Cardiac fibroblast (primary cell): ENCODE data around the gene CPN2.

Experiments
- DNase-seq, 2 donors: peaks; one replicate each; pipeline versions ENCODE4 v3.0.0 to v3.0.0-alpha.2; 2010; ENCODE audit warnings: low read depth in 2 of 2
- H3K4me3 ChIP-seq, 2 donors: replicated peaks in 1 of 2; 1 replicate in 1 of 2; 2 replicates in 1 of 2; pipeline ENCODE4 v1.5.1; 2011; ENCODE audit warnings: low read depth in 2 of 2, low read length in 2 of 2, mild to moderate bottlenecking in 2 of 2, moderate library complexity in 1 of 2
- CTCF ChIP-seq: IDR thresholded peaks from one replicate; pipeline ENCODE4 v1.5.1; 2011; ENCODE audit warnings: low read depth, mild to moderate bottlenecking, low read length, inconsistent platforms

Gene CPN2

DNA sequence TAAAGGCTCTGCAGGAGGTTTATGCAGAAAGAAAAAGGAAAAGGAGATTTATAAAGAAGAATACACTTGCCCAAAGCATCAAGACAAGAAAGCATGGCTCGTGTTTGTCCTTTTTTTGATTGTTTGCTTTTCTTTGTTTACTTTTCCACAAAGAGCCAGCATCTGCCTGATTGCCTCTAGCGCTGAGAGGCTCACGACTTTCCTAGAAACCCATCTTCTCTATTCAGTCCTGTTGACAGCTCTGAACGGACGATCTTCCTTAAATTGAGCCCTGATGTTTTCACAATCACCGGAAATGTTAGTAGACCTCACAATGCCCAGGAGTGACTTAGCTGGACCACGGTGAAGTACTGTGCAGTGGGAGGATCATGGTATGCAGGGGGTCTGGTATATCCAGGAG lies 35.5 kb upstream of the CPN2 start:
- no peak for DNase-seq
- no peak overlapping the region for H3K4me3 ChIP-seq
- TF ChIP-seq CTCF: no peak

DNA sequence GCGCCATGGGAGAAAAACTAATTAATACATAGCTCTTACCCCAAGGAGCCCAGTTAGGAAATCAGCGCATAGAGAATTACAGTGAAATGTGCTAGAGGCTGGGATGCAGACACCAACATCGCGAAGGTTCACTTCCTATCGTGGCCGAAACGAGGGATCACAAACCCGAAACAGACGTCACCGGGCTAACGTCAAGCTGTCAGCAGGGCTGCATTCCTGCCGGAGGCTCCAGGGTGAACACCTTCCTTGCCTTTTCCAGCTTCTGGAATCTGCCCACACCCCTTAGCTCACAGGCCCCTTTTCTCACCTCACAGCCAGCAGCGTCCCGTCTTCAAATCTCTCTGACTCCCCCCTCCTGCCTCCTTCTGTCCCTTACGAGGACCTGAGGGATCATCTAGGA lies 34.9 kb upstream of the CPN2 start:
- no peak overlapping the region for H3K4me3 ChIP-seq
- no peak for DNase-seq
- TF ChIP-seq CTCF: no peak

- TF ChIP-seq CTCF: no peak
- no peak overlapping the region for H3K4me3 ChIP-seq
- no peak for DNase-seq
Observed at GRCh38 chr3:194384569-194385001, 33.5 kb upstream of the CPN2 start.

DNA sequence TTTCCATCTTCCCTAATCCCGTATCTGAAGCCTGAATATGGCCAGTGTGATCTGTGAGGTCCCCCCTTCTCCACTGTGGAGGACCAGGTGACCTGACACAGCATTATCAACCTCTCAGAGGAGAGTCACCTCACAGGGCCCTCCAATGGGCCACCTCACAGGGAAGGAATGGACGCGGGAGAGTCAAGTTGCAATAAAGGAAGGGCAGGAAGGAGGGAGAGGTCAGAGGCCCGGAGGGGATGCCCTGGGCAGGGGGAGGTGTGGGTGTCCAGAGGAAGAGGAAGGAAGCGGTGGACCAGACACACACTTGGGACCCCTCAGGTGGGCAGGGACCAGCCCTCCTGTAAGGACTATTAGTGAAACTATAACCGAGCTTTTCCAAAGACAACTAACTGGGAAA lies 33.0 kb upstream of the CPN2 start:
- no peak for TF ChIP-seq CTCF
- H3K4me3 ChIP-seq: no peak overlapping the region
- no peak for DNase-seq

DNA sequence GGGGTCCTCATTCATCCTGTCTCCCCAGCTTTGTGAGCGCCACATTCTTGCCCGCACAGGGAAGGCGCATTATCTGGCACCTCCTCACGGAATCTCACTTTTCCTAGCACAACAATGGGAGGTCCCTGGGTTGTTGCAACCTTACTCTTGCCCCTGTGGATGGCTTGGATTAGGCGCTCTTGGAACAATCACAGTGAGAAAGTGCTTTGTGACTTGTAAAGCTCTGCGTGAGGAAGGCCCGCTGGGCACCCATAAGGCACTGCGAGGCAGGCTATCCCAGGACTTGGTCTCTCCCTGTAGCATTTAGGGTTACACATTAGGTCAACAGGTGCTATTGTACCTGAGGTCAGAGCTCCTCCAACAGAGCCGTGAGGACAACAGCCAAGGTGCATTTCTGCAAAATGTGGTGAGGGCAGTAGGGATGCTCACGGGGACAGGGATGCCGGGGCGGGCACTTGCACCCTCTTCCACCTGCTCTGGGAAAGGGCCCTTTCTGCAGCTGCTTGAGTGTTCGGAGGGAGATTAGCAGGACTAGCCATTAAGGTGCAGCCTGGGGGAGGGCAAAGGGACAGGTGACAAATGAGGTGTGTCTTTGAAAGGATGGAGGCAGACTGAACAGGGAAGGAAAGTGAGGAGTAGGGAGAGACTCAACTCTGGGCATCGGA lies 32.3 kb upstream of the CPN2 start:
- H3K4me3 ChIP-seq: no peak overlapping the region
- TF ChIP-seq CTCF: no peak
- DNase-seq: no peak

GRCh38 chr3:194382892-194383223 lies 31.7 kb upstream of the CPN2 start:
- no peak for TF ChIP-seq CTCF
- DNase-seq: no peak
- no peak overlapping the region for H3K4me3 ChIP-seq

DNA sequence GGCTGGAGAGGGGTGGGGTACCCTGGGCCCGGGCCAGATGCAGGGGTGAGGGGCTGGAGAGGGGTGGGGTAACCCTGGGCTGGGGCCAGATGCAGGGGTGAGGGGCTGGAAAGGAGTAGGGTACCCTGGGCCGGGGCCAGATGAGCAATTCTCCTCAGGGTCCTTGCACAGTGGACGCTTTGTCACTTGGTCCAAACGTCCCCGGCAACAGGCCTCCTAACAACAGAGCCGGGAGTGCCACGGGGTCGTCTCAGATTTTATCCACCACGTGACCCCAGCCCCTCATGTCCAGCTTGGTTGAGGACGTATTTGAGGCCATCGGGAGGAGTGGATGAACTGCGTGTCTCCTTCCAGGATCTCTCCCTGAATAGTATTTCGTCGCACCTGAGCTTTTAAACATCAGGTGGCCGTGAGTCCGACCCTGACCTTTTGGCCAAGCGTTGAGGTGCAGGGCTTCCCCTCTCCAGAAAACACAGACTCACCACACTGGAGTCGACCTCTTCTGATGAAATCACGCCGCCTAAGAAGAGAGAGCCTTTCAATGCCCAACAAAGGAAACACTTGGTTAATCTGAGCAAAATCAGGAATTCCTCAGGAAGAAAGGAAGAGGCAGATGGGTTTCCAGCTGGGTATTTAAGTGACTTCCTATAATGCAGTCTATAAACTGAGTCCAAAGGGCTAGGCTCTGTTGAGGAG lies 31.2 kb upstream of the CPN2 start:
- no peak for TF ChIP-seq CTCF
- no peak overlapping the region for H3K4me3 ChIP-seq

More for the DNA sequence above, 31.2 kb upstream of the CPN2 start:
- DNase-seq: no peak
